Measurements from ENCODE around the gene FRAT2.

The FRAT2 gene, protein sequence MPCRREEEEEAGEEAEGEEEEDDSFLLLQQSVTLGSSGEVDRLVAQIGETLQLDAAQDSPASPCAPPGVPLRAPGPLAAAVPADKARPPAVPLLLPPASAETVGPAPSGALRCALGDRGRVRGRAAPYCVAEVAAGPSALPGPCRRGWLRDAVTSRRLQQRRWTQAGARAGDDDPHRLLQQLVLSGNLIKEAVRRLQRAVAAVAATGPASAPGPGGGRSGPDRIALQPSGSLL

DNA sequence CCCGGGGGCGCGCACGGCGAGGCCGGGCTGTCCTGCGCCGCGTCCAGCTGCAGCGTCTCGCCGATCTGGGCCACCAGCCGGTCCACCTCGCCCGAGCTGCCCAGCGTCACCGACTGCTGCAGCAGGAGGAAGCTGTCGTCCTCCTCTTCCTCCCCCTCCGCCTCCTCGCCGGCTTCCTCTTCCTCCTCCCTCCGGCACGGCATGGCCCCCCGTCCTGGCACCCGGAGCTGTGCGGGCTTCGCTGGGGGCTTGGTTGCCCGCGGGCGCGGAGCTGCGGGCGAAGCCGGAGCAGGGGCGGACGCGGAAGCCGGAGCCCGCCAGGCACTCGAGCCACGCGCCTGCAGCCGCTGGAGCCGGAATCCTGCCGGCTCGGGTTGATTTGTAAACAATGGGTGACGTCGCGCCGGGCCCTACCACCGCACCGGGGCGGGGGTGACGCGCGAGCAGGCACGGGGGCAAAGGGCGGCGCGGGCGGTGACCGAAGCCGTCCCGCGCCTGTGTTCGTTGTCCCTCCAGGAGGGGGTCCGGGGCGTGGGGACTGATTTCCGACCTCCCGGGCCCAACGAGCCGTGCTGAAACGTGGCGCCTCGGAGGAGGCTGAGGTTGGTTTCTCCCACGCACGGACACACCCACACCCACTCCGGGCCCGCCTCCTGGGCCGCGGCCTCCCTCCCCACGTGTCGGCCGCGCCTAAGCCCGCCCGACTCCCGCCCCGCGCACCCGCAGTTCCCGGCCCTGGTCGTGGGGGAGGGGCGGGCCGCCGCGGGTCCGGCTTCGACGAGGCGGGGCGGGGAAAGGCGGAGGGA is at the start of gene FRAT2:
Gene FRAT2, minus strand, starts transcription at position 360 of the 806 bp plus-strand sequence. Its CDS starts 157 bp downstream, at position 203.
- peak; percentile 75 for DNase-seq (ENCODE audit: low read depth)

DNA sequence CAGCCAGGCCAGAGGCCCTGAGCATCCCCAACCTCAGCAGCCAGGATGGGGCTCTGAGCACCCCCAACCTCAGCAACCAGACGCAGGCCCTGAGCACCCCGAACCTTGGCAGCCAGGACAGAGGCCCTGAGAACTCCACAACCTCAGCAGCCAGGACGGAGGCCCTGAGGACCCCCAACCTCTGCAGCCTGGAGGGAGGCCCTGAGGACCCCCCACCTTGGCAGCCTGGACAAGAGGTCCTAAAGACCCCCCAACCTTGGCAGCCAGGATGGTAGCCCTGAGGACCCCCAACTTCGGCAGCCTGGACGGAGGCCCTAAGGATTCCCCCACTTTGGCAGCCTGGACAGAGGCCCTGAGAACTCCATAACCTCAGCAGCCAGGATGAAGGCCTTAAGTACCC is 49.6 kb upstream of the FRAT2 start:
- no peak for DNase-seq (ENCODE audit: low read depth)

DNA sequence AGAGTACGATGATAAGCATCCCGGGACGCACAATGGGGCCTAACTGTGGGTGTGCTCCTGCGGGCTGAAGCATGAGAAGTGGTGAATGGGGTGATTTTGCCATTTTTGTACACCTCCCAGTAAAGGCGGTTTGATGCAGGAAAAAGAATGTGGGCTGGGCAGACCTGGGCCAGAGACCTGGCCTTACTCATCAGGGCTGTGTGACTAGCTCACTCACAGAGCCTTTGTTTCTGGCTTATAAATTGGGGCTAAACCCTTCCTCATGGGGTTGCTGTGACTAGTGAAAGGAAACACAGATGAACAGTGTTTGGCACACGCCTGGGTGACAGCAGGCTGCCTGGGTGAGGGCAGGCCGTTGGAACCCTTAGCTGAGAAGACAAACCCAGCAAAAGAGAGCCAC is 48.6 kb upstream of the FRAT2 start:
- no peak for DNase-seq (ENCODE audit: low read depth)

DNA sequence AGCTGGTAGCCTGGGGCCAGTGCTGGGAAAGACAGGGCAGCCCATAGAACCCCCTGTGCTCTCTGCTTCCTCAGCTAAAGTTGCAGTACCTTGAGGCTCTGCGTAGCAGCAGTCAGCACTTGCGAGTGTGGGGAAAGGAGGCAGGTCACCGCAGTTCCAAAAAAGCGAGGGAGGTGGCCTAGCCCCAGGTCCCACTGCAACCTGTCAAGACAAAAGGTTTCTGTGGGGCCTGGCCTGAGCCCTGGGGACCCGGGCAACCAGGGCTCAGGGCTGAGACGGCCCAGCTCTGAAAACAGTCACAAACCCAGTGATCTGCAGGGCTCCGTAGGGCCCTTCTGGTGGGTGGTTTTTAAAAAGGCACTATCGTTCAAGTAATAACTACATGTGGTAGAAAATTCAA is 47.1 kb upstream of the FRAT2 start:
- no peak for DNase-seq (ENCODE audit: low read depth)

DNA sequence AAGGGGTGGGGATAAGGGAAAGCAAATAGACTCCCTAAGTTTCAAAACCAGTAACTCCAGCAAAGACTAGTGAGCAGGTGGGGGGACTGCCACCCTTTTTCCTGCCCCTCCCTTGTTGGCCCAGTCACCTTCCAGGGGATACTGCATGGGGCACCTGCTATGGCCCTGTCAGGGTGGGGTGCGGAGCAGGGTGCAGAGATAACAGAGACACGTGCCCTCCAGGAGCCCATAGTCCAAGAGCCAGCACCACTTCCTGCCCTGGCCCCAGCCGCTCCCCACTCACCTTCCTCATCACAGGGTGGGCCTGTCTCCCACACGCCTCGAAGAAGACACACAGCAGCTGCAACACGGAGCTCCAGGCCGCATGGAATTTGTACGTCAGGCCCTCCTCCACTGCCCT is 46.0 kb upstream of the FRAT2 start:
- no peak for DNase-seq (ENCODE audit: low read depth)

DNA sequence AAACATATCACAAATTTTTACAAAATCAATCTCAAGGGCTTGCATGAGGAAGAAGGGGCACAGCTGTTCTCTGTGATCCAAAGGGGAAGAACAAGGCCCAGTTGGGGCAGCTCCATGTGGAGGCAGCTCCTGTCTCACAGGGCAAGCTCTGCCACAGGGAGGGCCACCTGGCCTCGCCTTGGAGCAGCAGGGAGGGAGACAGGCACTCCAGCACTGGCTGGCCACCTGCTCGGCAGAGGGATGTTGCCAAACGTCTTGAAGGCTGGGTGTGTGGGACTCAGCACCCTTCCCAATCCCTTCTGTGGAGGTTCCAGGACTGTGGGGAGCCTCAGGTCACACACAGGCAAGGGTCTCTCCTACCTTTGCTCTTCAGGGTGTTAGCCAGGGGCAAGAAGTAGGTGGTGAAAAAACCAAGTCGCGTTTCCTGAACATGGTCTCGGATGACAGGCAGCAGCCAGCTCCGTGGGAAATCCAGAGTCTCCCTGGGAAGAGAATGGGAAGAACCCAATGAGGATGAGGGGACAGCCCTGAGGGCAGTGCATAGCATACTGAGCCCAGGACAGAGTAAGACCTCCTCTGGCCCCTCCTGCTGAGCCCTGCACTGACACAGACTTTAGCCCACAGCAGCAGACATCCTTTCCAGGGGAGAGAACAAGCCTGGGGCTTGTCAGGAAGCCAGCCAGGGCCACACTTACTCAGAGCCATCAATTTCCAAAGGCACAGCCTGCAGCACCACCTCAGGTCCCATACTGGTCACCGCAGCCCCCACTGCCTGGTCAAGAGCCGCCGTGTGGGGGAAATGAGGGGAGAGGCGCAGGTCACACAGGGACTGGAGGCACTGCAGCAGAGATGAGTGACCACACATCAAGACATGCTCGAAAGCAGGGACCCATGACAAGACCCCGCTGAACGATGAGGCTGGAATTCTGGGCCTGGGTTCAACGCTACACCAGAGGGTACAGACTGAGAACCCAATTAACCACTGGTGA is 44.7 kb upstream of the FRAT2 start:
- no peak for DNase-seq (ENCODE audit: low read depth)

DNA sequence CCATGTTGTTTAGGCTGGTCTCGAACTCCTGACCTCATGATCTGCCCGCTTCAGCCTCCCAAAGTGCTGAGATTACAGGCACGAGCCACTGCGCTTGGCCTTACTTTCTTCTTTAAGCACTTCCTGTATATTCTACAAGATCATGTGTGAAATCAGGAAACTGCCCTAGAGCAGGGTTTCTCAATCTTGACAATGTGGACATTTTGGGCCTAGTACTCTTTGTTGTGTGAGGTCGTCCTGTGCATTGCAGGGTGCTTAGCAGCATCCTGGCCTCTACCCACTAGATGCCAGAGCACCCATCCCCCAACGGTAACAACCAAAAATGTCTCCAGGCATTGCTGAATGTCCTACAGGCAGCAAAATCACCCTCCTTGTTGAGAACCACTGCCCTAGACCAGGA is 41.9 kb upstream of the FRAT2 start:
- no peak for DNase-seq (ENCODE audit: low read depth)

DNA sequence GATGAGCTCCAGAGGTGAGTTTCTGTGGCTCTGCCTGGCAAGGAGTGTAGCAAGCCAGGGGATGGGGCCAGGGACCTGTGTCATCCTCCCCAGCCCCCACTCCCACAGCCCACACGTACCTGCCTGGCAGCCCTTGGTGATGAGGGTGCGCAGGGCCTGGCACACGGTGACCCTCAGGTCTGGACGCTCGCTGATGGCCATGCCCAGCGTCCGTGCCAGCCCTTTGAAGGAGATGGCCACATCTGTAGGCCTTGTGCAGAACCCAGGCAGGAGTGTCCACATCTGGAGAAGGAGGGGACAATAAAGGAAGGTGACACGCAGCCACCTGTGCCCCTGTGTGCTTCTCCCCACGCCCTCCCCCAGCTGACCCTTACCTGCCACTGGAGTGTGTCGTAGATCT is 38.9 kb upstream of the FRAT2 start:
- DNase-seq (ENCODE audit: low read depth) = no peak

DNA sequence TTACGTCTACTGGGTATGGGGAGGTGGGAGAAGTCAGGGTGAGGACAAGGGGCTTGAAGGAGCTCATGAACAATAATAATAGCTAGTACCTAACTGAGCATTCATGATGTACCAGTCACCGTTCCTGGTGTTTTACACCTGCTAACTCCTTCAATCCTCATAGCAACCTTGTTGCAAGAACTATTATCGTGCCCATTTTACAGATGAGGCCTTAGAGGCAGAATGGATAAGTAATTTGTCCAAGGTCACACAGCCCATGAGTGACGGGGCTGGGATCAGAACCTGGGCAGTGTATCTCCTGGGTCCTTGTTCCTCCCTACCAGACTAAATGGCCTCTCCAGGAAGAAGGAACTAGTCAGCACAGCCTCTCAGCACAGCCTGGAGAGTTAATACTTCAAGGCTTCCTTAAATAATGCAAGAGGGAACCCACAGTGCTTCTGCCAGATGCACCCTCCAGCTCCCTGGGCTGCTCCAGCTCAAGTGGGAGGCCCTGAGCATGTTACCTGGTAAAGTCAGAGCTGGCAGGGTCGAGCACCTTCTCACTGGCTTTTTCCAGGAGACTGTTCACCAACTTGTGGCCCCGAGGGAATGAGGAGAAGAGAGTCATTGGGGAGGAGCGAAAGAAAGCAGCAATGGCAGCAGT is 37.8 kb upstream of the FRAT2 start:
- DNase-seq (ENCODE audit: low read depth) = no peak

DNA sequence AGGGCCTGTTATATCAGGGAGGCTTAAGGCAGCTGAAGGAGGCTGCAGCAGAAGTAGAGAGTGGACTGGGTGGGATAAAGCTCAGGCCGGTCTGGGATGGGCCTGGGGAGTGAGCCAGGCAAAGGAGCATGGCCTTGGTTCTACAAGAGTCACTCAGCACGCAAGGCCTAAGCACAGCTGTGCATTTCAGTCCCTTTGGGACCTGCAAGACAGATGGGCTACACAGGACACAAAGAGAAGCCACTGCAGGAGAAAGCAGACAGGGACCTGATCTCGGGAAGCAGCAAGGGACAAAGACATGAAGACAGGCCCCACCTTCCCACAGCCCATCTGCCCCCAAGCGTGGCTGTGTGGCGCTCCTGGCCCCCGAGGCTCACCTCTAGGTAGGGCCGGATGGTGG is 37.2 kb upstream of the FRAT2 start:
- no peak for DNase-seq (ENCODE audit: low read depth)

DNA sequence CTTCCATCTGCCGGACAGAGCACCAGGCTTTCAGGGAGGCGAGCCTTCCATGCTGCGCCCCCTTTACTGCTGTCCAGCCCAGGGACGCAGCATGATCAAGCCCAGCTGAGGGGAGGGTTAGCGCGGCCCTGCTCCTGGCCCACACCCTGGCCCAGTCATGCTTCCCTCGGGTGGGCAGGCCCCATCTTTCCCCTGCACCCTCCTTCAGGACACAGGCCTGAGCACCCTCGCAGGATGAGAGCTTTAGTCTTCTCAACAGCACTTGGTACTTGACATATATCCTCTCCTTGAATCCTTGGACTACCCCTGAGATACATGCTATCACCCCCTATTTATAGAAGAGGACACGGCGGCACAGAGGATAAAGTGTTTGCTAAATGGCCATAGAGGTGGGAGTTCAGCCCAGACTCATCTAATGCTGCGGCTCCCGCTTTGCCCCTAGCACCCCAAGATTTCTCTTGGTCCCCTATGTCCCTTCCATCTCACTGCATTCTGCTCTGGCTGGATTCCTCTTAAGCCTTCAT is 32.7 kb upstream of the FRAT2 start:
- no peak for DNase-seq (ENCODE audit: low read depth)

DNA sequence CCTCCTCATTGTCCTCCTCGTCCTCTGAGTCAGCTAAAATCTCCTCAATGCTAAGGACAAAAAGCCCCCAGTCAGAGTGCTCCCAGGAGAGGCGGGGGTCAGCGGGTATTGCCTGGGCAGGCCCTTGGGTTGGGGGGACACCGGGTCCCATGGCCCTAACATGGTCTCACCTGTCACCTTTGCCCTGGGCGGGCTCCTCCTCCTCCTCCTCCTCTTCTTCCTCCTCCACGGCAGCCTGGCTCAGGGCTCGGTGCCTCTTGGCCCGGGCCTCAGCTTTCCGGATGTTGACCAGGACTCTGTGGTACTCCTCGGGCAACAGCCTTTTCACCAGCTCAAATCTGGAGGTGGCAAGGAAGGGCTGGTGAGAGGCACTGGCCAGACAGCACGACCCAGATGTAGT is 32.0 kb upstream of the FRAT2 start:
- no peak for DNase-seq (ENCODE audit: low read depth)

DNA sequence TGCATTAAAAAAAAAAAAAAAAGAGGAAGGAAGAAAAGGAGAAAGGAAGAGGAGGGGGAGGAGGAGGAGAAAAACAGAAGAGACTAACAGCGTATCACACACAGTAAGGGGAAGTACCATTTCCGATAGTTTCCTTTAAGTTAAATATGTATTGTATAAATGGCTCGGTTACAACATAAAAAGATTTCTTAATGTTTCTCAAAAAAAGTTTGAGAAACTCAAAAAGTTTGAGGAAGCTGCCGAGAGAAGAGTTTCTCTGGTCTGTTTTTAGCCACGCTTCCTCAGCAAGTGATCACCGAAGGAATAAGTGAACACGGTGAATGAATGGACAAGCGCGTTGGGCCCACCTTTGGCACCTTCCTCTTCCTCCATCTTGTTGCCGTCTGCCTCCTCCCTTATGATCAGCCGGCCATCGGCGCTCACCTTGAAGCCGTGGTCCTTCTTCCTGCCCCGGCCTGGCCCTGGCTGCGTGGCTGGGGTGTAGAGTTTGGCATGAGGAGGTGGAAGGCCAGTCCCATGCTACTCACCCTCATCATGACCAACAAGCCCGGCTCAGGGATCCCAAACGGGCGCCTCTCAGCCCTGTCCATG is 31.3 kb upstream of the FRAT2 start:
- no peak for DNase-seq (ENCODE audit: low read depth)

DNA sequence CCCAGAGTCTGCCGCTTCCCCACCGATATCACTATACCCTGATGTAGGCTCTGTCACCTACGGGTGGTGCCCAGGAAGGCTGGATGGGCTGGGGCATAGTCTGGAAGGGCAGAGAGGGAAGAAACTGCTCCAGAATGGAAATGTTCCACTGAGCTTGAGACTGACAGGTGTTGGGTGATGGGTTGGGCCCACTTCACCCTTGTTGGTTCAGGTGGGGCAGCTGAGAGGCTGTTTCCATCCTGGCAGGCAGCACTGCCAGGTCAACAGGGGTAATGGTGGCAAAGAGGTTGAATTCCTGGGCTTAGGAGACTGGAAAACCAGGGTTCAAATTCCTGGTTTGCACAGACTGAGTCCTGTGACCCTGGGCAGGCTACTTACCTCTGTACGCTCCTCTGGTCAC is 28.5 kb upstream of the FRAT2 start:
- no peak for DNase-seq (ENCODE audit: low read depth)

DNA sequence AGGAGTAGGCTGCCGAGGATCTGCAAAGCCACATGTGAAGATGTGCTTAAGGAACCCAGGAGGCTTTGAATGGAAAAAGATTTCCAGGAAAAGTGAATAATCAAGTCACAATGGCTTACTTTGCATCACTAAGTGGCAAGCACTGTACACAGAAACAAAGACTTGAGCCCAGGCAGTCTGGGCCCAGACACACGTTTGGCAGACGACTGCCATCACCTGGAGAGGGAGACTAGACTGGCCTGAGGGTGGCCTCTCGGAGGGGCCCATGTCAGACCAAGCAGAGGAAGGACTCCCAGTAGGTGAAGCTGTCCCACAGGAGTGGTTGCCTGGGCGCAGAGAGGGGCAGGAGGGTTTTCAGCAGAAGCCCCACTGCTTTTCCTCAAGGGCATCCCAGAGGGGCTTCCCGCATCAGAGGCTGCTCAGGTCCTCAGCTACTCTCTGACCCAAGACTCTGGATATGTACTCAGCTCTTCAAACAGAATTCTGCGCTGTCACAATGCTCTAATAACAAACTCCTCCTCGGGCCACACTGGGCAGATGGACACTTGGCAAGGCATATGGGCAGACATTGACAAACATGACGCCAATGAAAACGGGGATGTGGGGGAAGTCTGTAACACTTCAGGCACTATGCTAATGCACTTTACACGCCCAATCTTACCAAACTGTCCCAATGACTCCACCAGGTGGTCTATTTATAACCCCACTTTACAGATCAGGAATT is 27.9 kb upstream of the FRAT2 start:
- no peak for DNase-seq (ENCODE audit: low read depth)

DNA sequence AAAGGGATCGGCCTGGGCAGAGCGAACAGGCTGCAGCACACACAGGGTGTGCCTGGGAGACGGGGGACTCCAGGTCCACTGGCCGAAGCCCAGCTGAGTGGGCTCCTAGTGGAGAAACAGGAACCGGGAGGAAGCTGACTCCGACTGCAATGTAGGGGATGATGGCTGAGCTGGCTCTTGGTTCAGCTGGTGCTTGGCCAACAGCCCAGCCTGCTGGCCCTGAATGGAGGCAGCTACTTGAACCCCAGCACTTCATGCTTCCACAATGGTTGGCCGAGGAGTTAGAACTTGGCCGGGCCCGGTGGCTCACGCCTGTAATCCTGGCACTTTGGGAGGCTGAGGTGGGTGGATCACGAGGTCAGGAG is 27.0 kb upstream of the FRAT2 start:
- no peak for DNase-seq (ENCODE audit: low read depth)

DNA sequence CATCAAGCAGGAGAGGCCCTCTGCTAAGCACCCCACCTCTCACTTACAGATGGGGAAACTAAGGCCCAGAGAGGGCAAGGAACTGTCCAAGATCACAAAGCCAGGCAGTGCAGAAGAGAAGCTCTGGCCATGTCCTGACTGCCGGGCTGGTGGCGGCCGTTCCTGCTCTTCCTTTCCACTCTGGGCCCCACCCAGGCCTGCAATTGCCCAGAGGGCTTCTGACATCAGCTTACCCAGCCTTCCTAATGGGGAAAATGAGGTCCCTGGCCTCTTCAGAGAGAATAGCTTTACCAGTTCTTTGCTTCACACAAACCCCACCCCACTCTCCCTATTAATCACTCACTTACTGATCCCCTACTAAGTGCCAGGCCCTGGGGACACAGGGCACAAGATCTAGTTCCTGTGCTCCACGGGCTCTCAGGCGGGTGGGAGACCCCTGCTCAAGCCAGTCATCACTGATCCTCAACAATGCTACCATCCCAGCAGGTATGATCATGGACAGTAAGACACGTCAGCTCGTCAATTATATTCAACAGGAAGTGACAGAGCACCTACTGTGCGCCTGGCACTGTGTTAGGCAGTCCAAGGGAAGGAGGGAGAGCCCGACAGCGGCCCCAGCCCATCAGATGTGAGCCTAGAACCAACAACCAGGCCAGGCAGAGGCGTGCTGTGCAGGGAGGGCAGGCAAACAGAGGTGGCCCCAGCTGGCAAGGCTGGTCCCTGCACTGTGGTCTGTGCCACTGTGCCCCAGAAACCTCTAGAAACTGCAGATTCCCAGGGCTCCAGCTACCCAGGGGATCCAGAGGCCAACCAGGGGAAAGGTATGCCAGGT is 26.4 kb upstream of the FRAT2 start:
- DNase-seq (ENCODE audit: low read depth) = no peak

DNA sequence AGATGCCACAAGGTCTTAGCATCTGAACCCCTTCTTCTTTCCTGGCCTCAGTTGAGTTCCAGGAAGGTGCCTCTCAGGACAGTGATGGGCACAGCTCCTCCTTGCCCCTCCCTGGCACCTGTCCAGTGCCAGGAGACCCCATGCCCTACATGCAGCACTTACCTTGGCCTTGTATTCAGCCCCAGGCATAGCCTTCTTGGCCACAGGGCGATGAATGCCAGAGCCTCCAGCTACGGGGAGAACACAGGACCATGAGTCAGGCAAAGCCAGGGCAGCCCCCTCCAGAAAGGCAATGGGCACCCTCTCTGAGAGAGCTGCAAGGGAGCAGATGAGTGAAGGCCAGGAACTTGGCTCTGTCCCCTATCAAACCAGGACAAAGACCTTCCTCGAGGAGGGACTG is 24.3 kb upstream of the FRAT2 start:
- DNase-seq (ENCODE audit: low read depth) = no peak

DNA sequence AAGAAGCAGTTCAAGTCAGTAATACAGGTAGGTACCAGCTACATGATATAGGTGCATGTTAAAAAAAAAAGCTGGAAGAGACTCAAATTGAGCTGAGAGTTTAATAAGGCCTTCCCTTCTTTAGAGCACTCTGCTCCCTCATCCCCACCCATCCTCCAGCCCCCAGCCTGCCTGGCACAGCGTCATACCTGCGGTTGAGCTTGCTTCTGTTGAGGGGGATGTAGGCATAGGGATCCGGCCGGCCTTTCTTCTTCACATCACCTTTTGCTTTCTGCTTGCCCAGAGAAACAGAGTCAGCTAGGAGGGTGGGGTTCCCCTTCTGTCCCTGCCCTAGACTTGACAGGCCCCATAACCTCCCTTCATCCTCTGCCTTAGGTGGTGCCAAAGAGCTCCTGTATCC is 23.8 kb upstream of the FRAT2 start:
- DNase-seq (ENCODE audit: low read depth) = no peak

DNA sequence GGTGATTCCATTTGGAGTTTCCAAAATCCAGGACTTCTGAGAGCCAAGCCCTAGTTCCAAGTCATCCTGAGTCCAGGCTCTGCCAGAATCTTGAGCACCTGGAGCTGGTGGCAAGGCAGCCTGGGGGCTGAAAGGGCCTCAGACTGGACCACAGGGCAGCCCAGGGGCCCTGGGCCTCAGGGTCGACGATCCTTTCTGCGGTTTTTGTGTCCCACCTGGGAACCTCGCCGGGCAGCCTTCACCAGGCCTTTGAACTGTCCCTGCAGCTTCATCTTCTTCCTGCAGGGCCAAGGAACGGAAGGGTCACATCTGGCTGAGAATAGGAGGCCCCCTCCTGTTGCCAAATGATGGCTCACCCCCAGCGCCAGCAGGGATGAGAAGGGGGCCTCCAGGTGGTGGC is 22.4 kb upstream of the FRAT2 start:
- DNase-seq (ENCODE audit: low read depth) = no peak

Measured in activated gamma-delta T cell treated with anti-CD3 and anti-CD28 coated beads, Interleukin-2, amount 50 U/mL, for 16 hours (primary cell).